Hepatocyte (in vitro differentiated cells): ENCODE results near the gene NT5DC1. TPM values are rescaled to one million over a fixed set of nuclear protein-coding genes. Genes with fewer than 3 reads are reported as not detected.

Experiments
- DNase-seq: peaks from one replicate; pipeline ENCODE4 v3.0.0-alpha.2; 2016; ENCODE audit warnings: low spot score
- H2AFZ ChIP-seq: fragments of 200-600 bp; sonication (generic); 2 replicates; pipeline ENCODE4 v1.6.0; 2016; ENCODE audit warnings: antibody characterized with exemption, mild to moderate bottlenecking
- H3K27ac ChIP-seq: fragments of 200-600 bp; sonication (generic); 2 replicates; pipeline ENCODE4 v1.5.1; 2016; ENCODE audit warnings: mild to moderate bottlenecking
- H3K27me3 ChIP-seq: fragments of 200-600 bp; sonication (generic); 2 replicates; pipeline ENCODE4 v1.6.1; 2016
- H3K36me3 ChIP-seq: fragments of 200-600 bp; sonication (generic); replicated peaks from 2 replicates; pipeline ENCODE4 v1.5.1; 2016; ENCODE audit warnings: low read depth; ENCODE audit not compliant: insufficient read depth
- H3K4me1 ChIP-seq: fragments of 200-600 bp; sonication (generic); 2 replicates; pipeline ENCODE4 v1.5.1; 2016; ENCODE audit warnings: mild to moderate bottlenecking, moderate library complexity; ENCODE audit not compliant: insufficient read depth
- H3K4me2 ChIP-seq: fragments of 200-600 bp; sonication (generic); 2 replicates; pipeline ENCODE4 v1.6.0; 2016
- H3K4me3 ChIP-seq: fragments of 200-600 bp; sonication (generic); 2 replicates; pipeline ENCODE4 v1.5.1; 2016; ENCODE audit warnings: mild to moderate bottlenecking
- H3K79me2 ChIP-seq: fragments of 200-600 bp; sonication (generic); 2 replicates; pipeline ENCODE4 v1.6.0; 2017; ENCODE audit warnings: mild to moderate bottlenecking
- H3K9me2 ChIP-seq: fragments of 200-600 bp; sonication (generic); replicated peaks from 2 replicates; pipeline ENCODE4 v1.6.0; 2017; ENCODE audit warnings: mild to moderate bottlenecking; ENCODE audit not compliant: insufficient read depth
- H3K9me3 ChIP-seq: fragments of 200-600 bp; sonication (generic); 2 replicates; pipeline ENCODE4 v1.5.1; 2016; ENCODE audit warnings: low read depth, mild to moderate bottlenecking
- H4K20me1 ChIP-seq: fragments of 200-600 bp; sonication (generic); 2 replicates; pipeline ENCODE4 v1.6.0; 2016; ENCODE audit warnings: mild to moderate bottlenecking; ENCODE audit not compliant: insufficient read depth, poor library complexity, severe bottlenecking
- EZH2 ChIP-seq: fragments of 200-600 bp; sonication (generic); IDR thresholded peaks from 2 replicates; pipeline ENCODE4 v1.6.1; 2016; ENCODE audit warnings: antibody characterized with exemption, mild to moderate bottlenecking, borderline replicate concordance
- EZH2phosphoT487 ChIP-seq: fragments of 200-600 bp; sonication (generic); IDR thresholded peaks from one replicate; pipeline ENCODE4 v1.6.1; 2018; ENCODE audit warnings: antibody characterized with exemption, mild to moderate bottlenecking, low read depth, moderate library complexity; ENCODE audit not compliant: unreplicated experiment, severe bottlenecking
- WGBS: methylation state at CpG from one replicate; pipeline ENCODE4 v1.1.6; 2016; ENCODE audit warnings: low lambda C conversion rate; ENCODE audit errors: missing lambda C conversion rate; 5-methylcytosine and 5-hydroxymethylcytosine counted together
- polyA plus RNA-seq: library from polyadenylated mRNA; unstranded; fragments of >200 nt; fragmentation: Nextera tagmentation; extraction: Ambion mirVana; gene quantifications from 2 replicates; pipeline ENCODE4 v1.2.1, GENCODE V29; 2016
- total RNA-seq: library from RNA; depleted of rRNA; stranded (reverse); fragments of >200 nt; gene quantifications from 2 replicates; pipeline ENCODE4 v1.2.3, GENCODE V29; 2014
- TF ChIP-seq, protein P1 (sequence below): fragments of 200-600 bp; sonication (generic); IDR thresholded peaks from 2 replicates; pipeline ENCODE4 v1.5.1; 2016; ENCODE audit warnings: antibody characterized with exemption, mild to moderate bottlenecking; ENCODE audit not compliant: poor library complexity

Gene NT5DC1
- total and polyA plus RNA-seq, 2 experiments from 2014 or later = 11.4 to 27.8 TPM

DNA sequence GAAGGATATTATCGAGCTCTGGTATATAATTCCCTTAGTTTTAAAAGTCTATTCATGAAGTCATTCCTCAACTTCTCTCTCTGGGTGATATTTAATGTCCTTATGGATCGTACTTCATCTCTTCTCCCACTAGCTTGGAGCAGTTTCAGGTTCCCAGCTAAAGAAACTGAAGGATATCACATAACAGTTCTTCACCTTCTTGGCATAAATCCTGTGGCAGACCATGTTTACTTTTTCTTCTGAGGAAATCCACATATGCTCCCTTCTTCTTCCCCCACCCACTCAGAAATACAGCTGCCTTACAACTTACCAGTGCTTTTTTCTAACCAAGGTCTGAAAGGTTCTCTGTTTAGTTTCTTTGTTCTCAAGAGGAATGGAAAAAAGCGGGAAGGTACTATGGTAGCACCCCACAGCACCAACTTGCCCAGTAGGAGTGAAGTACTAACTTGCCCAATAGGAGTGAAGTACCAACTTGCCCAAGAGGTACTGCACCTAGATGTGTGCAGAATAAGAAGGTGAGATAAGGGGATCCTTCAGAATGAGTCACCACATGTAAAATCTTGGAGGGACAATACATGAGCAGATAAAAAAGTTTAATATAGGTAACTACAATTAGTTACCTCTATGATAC, 100.1 kb downstream of the NT5DC1 start:
- Histone ChIP-seq H2AFZ (no peak overlapping the region), H3K4me1 (no peaks in the 10 kb centered on the region), H3K4me2 (no peak overlapping the region), H3K9me2 (no peaks in the 10 kb centered on the region), H3K9me3 (no peaks in the 10 kb centered on the region), H3K27ac (no peak overlapping the region), H3K79me2 (no peaks in the 10 kb centered on the region), H4K20me1 (no peaks in the 10 kb centered on the region), H3K36me3 (no peaks in the 10 kb centered on the region), H3K4me3 (no peak overlapping the region), H3K27me3 (no peaks in the 10 kb centered on the region)
- no peak for DNase-seq
- TF ChIP-seq, protein P1, sequence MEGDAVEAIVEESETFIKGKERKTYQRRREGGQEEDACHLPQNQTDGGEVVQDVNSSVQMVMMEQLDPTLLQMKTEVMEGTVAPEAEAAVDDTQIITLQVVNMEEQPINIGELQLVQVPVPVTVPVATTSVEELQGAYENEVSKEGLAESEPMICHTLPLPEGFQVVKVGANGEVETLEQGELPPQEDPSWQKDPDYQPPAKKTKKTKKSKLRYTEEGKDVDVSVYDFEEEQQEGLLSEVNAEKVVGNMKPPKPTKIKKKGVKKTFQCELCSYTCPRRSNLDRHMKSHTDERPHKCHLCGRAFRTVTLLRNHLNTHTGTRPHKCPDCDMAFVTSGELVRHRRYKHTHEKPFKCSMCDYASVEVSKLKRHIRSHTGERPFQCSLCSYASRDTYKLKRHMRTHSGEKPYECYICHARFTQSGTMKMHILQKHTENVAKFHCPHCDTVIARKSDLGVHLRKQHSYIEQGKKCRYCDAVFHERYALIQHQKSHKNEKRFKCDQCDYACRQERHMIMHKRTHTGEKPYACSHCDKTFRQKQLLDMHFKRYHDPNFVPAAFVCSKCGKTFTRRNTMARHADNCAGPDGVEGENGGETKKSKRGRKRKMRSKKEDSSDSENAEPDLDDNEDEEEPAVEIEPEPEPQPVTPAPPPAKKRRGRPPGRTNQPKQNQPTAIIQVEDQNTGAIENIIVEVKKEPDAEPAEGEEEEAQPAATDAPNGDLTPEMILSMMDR = no peak
- TF ChIP-seq EZH2phosphoT487 (no peak), EZH2 (no peak)
- WGBS = 89% methylated on average over 3 of the region's 3 CpGs

DNA sequence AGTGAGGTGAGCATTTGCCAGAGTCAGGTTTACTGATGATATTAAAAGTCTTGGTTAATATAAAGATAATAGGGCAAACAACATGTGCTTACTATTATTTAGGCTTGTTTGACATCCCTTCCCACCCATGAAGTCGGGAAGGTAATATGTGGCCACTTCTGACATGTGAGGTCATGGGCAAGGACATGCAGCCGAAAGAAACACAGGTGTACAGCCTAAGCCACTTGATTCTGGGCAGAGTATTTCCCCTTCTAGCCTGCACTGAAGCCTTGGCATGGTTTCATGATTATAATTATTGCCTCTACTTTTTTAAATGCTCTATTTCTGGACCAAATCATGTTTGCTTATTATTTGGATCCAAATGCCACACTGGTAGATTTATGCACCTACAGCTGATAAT, 100.9 kb downstream of the NT5DC1 start:
- Histone ChIP-seq H3K4me1 (no peaks in the 10 kb centered on the region), H4K20me1 (no peaks in the 10 kb centered on the region), H3K79me2 (no peaks in the 10 kb centered on the region), H3K9me2 (no peaks in the 10 kb centered on the region), H3K36me3 (no peaks in the 10 kb centered on the region), H3K9me3 (no peaks in the 10 kb centered on the region), H3K27ac (no peak overlapping the region), H3K4me3 (no peak overlapping the region), H3K4me2 (no peak overlapping the region), H3K27me3 (no peaks in the 10 kb centered on the region), H2AFZ (no peak overlapping the region)
- TF ChIP-seq EZH2 (no peak), EZH2phosphoT487 (no peak)
- TF ChIP-seq, protein P1 = no peak
- WGBS = 97% methylated on average over 2 of the region's 2 CpGs
- DNase-seq = no peak

DNA sequence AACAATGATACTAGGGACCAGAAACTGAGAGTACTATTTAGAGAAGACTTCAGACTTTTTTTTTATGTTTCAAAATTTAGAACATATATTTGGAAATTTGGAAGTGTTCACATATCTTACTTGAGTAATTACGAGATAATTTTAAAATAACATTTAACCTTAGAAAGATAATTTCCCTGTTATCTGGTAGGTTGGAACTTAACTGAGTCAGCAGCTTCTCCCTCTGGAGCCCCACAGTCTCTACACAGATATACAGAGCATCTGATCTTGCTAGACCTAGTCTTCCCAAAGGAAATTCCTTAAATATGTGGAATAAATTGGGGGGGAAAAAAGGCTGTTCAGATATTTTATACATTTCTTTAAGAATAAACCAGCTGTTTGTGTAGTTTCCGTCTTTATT, 104.6 kb downstream of the NT5DC1 start:
- no peak overlapping the region for H3K4me3 ChIP-seq
- no peaks in the 10 kb centered on the region for H4K20me1 ChIP-seq
- H3K27ac ChIP-seq = peak overlapping the region; percentile 13
- H3K4me1 ChIP-seq = no peaks in the 10 kb centered on the region
- H3K36me3 ChIP-seq = no peaks in the 10 kb centered on the region
- no peaks in the 10 kb centered on the region for H3K79me2 ChIP-seq
- no peak for DNase-seq
- TF ChIP-seq EZH2phosphoT487 = no peak
- WGBS = 82% methylated on average over 2 of the region's 2 CpGs
- peak overlapping the region; percentile 48 for H3K4me2 ChIP-seq
- no peak overlapping the region for H2AFZ ChIP-seq
- H3K27me3 ChIP-seq = no peaks in the 10 kb centered on the region
- H3K9me3 ChIP-seq = no peaks in the 10 kb centered on the region
- H3K9me2 ChIP-seq = no peaks in the 10 kb centered on the region

DNA sequence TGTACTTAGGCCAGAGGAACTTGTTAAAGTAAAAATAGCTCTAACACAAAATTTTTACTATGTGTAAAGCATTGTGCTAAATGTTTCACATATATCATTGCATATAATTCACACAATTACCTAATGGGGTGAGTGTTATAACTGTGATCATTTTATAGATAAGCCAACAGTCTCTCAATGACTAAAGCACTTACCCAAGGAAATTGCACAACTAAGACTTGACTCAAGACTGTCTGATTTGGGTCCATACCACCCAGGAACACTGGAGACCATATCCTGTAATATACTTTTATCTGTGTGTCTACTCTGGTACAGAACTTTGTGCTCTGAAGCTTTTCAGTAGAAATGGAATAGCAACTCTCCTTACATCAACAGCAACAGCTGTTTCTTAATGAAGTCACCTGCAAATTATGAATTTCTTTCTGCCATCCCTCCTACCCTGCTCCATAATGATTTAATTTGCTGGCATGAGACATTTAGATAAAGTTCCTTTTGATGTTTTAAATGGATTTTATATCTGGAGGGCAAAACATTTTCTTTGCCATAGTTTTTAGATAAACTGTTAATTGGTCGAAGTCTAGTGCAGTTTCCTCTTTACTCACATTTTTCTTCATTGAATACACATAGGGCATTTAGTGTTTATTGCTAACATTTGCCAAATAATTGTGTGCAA, 105.7 kb downstream of the NT5DC1 start:
- no peak for DNase-seq
- H3K27me3 ChIP-seq = no peaks in the 10 kb centered on the region
- WGBS = 68% methylated on average over 1 of the region's 1 CpG

More for the DNA sequence above, 105.7 kb downstream of the NT5DC1 start:
- H3K9me3 ChIP-seq = no peaks in the 10 kb centered on the region
- H3K36me3 ChIP-seq = no peaks in the 10 kb centered on the region
- no peak overlapping the region for H3K4me2 ChIP-seq
- no peak for TF ChIP-seq EZH2phosphoT487
- TF ChIP-seq, protein P1 = no peak
- TF ChIP-seq EZH2 = no peak
- H3K27ac ChIP-seq = no peak overlapping the region
- no peak overlapping the region for H3K4me3 ChIP-seq
- H2AFZ ChIP-seq = no peak overlapping the region
- no peaks in the 10 kb centered on the region for H3K9me2 ChIP-seq
- no peaks in the 10 kb centered on the region for H4K20me1 ChIP-seq
- no peaks in the 10 kb centered on the region for H3K79me2 ChIP-seq
- H3K4me1 ChIP-seq = no peaks in the 10 kb centered on the region
